Stimulated activated memory B cell treated with anti-CD40 and anti-IgM and Interleukin-4, amounts not matched to agents 10 μg/mL and 1 μg/mL and 100 μg/mL, for 72 hours (primary cell): ENCODE data around the gene ZC3H12A.
"Not testable (repeated sequence)": the region's sequence is repeated elsewhere in the genome, so short reads cannot be mapped to it uniquely, and the experiment has no call there.

Experiments used
- ATAC-seq: fragments of 150-1000 bp; cut with Tn5 transposase; 2 replicates; pipeline ENCODE4 v1.10.0; 2021
- H3K27ac Mint-ChIP-seq: one replicate; pipeline ENCODE4 v1.8.0; 2022; ENCODE audit warnings: mild to moderate bottlenecking, mixed read lengths
- H3K27me3 Mint-ChIP-seq: one replicate; pipeline ENCODE4 v1.8.0; 2022; ENCODE audit warnings: mixed read lengths
- H3K36me3 Mint-ChIP-seq: one replicate; pipeline ENCODE4 v1.8.0; 2022; ENCODE audit warnings: mixed read lengths
- H3K4me1 Mint-ChIP-seq: one replicate; pipeline ENCODE4 v1.8.0; 2022; ENCODE audit warnings: mixed read lengths
- H3K4me3 Mint-ChIP-seq: one replicate; pipeline ENCODE4 v1.8.0; 2022; ENCODE audit warnings: mild to moderate bottlenecking, moderate library complexity, mixed read lengths
- H3K9me3 Mint-ChIP-seq: one replicate; pipeline ENCODE4 v1.8.0; 2022; ENCODE audit warnings: mixed read lengths

ZC3H12A gene

GRCh38 chr1:37497832-37498231 lies 23.5 kb downstream of the ZC3H12A start:
- Mint-ChIP-seq H3K36me3 (peaks cover 29% of the 10 kb centered on the region), H3K4me1 (peaks cover 5% of the 10 kb centered on the region), H3K27me3 (no peaks in the 10 kb centered on the region), H3K4me3 (no peak overlapping the region), H3K27ac (no peak overlapping the region), H3K9me3 (no peaks in the 10 kb centered on the region)
- no peak for ATAC-seq

GRCh38 chr1:37498872-37499617 lies 24.7 kb downstream of the ZC3H12A start:
- no peaks in the 10 kb centered on the region for H3K9me3 Mint-ChIP-seq
- ATAC-seq = no peak
- no peak overlapping the region for H3K27ac Mint-ChIP-seq
- H3K4me1 Mint-ChIP-seq = no peaks in the 10 kb centered on the region
- H3K27me3 Mint-ChIP-seq = no peaks in the 10 kb centered on the region
- H3K4me3 Mint-ChIP-seq = no peak overlapping the region
- H3K36me3 Mint-ChIP-seq = peaks cover 19% of the 10 kb centered on the region

- Mint-ChIP-seq H3K27ac (no peak overlapping the region), H3K4me3 (no peak overlapping the region), H3K36me3 (peaks cover 37% of the 10 kb centered on the region), H3K27me3 (no peaks in the 10 kb centered on the region), H3K4me1 (no peaks in the 10 kb centered on the region), H3K9me3 (no peaks in the 10 kb centered on the region)
- no peak for ATAC-seq
These were observed 27.3 kb downstream of the ZC3H12A start for GRCh38 chr1:37501661-37502060.

GRCh38 chr1:37502104-37502503 lies 27.7 kb downstream of the ZC3H12A start:
- Mint-ChIP-seq H3K36me3 (peaks cover 38% of the 10 kb centered on the region), H3K27ac (no peak overlapping the region), H3K27me3 (no peaks in the 10 kb centered on the region), H3K9me3 (no peaks in the 10 kb centered on the region), H3K4me1 (peaks cover 3% of the 10 kb centered on the region), H3K4me3 (no peak overlapping the region)
- no peak for ATAC-seq

GRCh38 chr1:37502791-37503190 lies 28.4 kb downstream of the ZC3H12A start:
- not testable (repeated sequence) for H3K27me3 Mint-ChIP-seq, H3K27ac Mint-ChIP-seq, H3K9me3 Mint-ChIP-seq, H3K4me3 Mint-ChIP-seq, ATAC-seq
- peaks cover 44% of the 10 kb centered on the region for H3K36me3 Mint-ChIP-seq
- H3K4me1 Mint-ChIP-seq = peaks cover 10% of the 10 kb centered on the region

GRCh38 chr1:37506740-37507139 lies 32.4 kb downstream of the ZC3H12A start:
- no peaks in the 10 kb centered on the region for H3K9me3 Mint-ChIP-seq
- peak overlapping the region; percentile 90 for H3K27ac Mint-ChIP-seq
- no peaks in the 10 kb centered on the region for H3K27me3 Mint-ChIP-seq
- no peak overlapping the region for H3K4me3 Mint-ChIP-seq
- peaks cover 29% of the 10 kb centered on the region for H3K4me1 Mint-ChIP-seq
- no peak for ATAC-seq
- H3K36me3 Mint-ChIP-seq = peaks cover 50% of the 10 kb centered on the region

- H3K27ac Mint-ChIP-seq = peak overlapping the region; percentile 66
- H3K9me3 Mint-ChIP-seq = no peaks in the 10 kb centered on the region
- no peak for ATAC-seq
- no peak overlapping the region for H3K4me3 Mint-ChIP-seq
- H3K4me1 Mint-ChIP-seq = peaks cover 49% of the 10 kb centered on the region
- H3K36me3 Mint-ChIP-seq = peaks cover 54% of the 10 kb centered on the region
- no peaks in the 10 kb centered on the region for H3K27me3 Mint-ChIP-seq
These were observed 34.8 kb downstream of the ZC3H12A start for GRCh38 chr1:37509181-37509580.

- peak overlapping the region; percentile 96 for H3K4me3 Mint-ChIP-seq
- ATAC-seq = peak; percentile 58
- H3K9me3 Mint-ChIP-seq = no peaks in the 10 kb centered on the region
- H3K4me1 Mint-ChIP-seq = peaks cover 44% of the 10 kb centered on the region
- H3K27ac Mint-ChIP-seq = peak overlapping the region; percentile 97
- no peaks in the 10 kb centered on the region for H3K27me3 Mint-ChIP-seq
- peaks cover 26% of the 10 kb centered on the region for H3K36me3 Mint-ChIP-seq
These were observed 39.5 kb downstream of the ZC3H12A start for GRCh38 chr1:37513795-37514349.

- no peaks in the 10 kb centered on the region for H3K9me3 Mint-ChIP-seq
- H3K4me1 Mint-ChIP-seq = peaks cover 41% of the 10 kb centered on the region
These were observed 40.2 kb downstream of the ZC3H12A start, which contains the start of gene MEAF6 for GRCh38 chr1:37514350-37515184. Gene MEAF6 (minus strand): TSS chr1:37514766. CDS start chr1:37514746, 20 bp downstream.

GRCh38 chr1:37515185-37516034 lies 41.0 kb downstream of the ZC3H12A start:
- Mint-ChIP-seq H3K4me3 (peak overlapping the region; percentile 96), H3K36me3 (peaks cover 20% of the 10 kb centered on the region), H3K4me1 (peaks cover 43% of the 10 kb centered on the region), H3K27ac (peak overlapping the region; percentile 97), H3K9me3 (no peaks in the 10 kb centered on the region), H3K27me3 (no peaks in the 10 kb centered on the region)
- ATAC-seq = no peak

More at GRCh38 chr1:37514350-37515184, 40.2 kb downstream of the ZC3H12A start, which contains the start of gene MEAF6:
- Mint-ChIP-seq H3K36me3 (peaks cover 20% of the 10 kb centered on the region), H3K27me3 (no peaks in the 10 kb centered on the region), H3K27ac (peak within 1 kb of the TSS; percentile 97), H3K4me3 (peak within 1 kb of the TSS; percentile 96)
- peak; percentile 98 for ATAC-seq

- H3K27me3 Mint-ChIP-seq = no peaks in the 10 kb centered on the region
- H3K4me3 Mint-ChIP-seq = no peak overlapping the region
- peaks cover 32% of the 10 kb centered on the region for H3K4me1 Mint-ChIP-seq
These were observed 43.2 kb downstream of the ZC3H12A start for GRCh38 chr1:37517569-37517968.

GRCh38 chr1:37518241-37518640 lies 43.9 kb downstream of the ZC3H12A start:
- not testable (repeated sequence) for H3K27me3 Mint-ChIP-seq, H3K36me3 Mint-ChIP-seq, H3K4me3 Mint-ChIP-seq, H3K9me3 Mint-ChIP-seq, H3K27ac Mint-ChIP-seq, ATAC-seq
- H3K4me1 Mint-ChIP-seq = peaks cover 25% of the 10 kb centered on the region

More at GRCh38 chr1:37517569-37517968, 43.2 kb downstream of the ZC3H12A start:
- Mint-ChIP-seq H3K9me3 (no peaks in the 10 kb centered on the region), H3K27ac (peak overlapping the region; percentile 17), H3K36me3 (peaks cover 10% of the 10 kb centered on the region)
- no peak for ATAC-seq

- not testable (repeated sequence) for H3K36me3 Mint-ChIP-seq, H3K27me3 Mint-ChIP-seq, H3K9me3 Mint-ChIP-seq, ATAC-seq, H3K27ac Mint-ChIP-seq, H3K4me3 Mint-ChIP-seq
- H3K4me1 Mint-ChIP-seq = peaks cover 18% of the 10 kb centered on the region
These were observed 44.5 kb downstream of the ZC3H12A start for GRCh38 chr1:37518929-37519328.

- no peak for ATAC-seq
- no peaks in the 10 kb centered on the region for H3K36me3 Mint-ChIP-seq
- no peaks in the 10 kb centered on the region for H3K27me3 Mint-ChIP-seq
- peaks cover 15% of the 10 kb centered on the region for H3K4me1 Mint-ChIP-seq
- no peak overlapping the region for H3K4me3 Mint-ChIP-seq
- H3K27ac Mint-ChIP-seq = no peak overlapping the region
- H3K9me3 Mint-ChIP-seq = no peaks in the 10 kb centered on the region
These were observed 45.2 kb downstream of the ZC3H12A start for GRCh38 chr1:37519613-37520012.
